ENCODE data around the gene BEX5. TPM values are rescaled to one million over a fixed set of nuclear protein-coding genes. Genes with fewer than 3 reads are reported as not detected.

BEX5 gene
- total RNA-seq (2011; cell fraction: chromatin; rRNA removed; ENCODE audit: low replicate concordance) = not detected in 2 replicates
- not detected in 2 replicates for total RNA-seq (2011; cell fraction: nucleolus; rRNA removed)
- not detected in 2 replicates for total RNA-seq (2011; cell fraction: nucleoplasm; rRNA removed)
- 1.2 and 2.4 TPM in 2 replicates for total RNA-seq (2014; rRNA removed)
- total RNA-seq (2014; rRNA removed; fragmentation: Illumina TruSeq; extraction: Trizol) = 1.4 and 1.5 TPM in 2 replicates
- total RNA-seq (2015; rRNA removed; fragmentation: Illumina TruSeq; extraction: Trizol) = 1.1 and 1.6 TPM in 2 replicates
- total RNA-seq (2021) = 0.81 and 1.3 TPM in 2 replicates
- polyA plus RNA-seq (2011; rRNA removed) = 0.24 and 0.49 TPM in 2 replicates
- polyA plus RNA-seq (2011; cell fraction: cytosol; rRNA removed) = not detected in 2 replicates
- polyA plus RNA-seq (2011; cell fraction: nucleus; rRNA removed) = not detected in 2 replicates
- polyA plus RNA-seq (2012) = 1.6 and 4.5 TPM in 2 replicates
- 1.1 and 1.3 TPM in 2 replicates for polyA plus RNA-seq (2014; fragmentation: Illumina TruSeq; extraction: Trizol)
- 1 to 10 TPM; 3.0 to 3.2 TPM for polyA plus RNA-seq (2014; fragmentation: Nextera tagmentation; extraction: Ambion mirVana)
- polyA plus RNA-seq (2014; rRNA removed) = 2.0 and 3.2 TPM in 2 replicates
- polyA minus RNA-seq (2011; rRNA and poly(A)+ RNA removed) = not detected in 2 replicates
- not detected in 2 replicates for polyA minus RNA-seq (2011; cell fraction: cytosol; rRNA and poly(A)+ RNA removed)
- polyA minus RNA-seq (2011; cell fraction: nucleus; rRNA and poly(A)+ RNA removed) = not detected in 2 replicates
- percentile 47 among the genes with signal in this experiment for Bru-seq, nascent RNA
- BruChase-seq, experiment 1, labeled RNA remaining after a 2-hour chase = percentile 36 among the genes with signal in this experiment
- percentile 48 among the genes with signal in this experiment for BruChase-seq, experiment 2, labeled RNA remaining after a 6-hour chase
- long read RNA-seq, experiment 1, partial matches to known transcripts = 1 of 2 reads
- long read RNA-seq, experiment 1, other reads (novel, unspliced or antisense) = 0 of 2 reads
- long read RNA-seq, experiment 2 = 0 reads
- long read RNA-seq, experiment 3, partial matches to known transcripts = 0 of 1 reads
- long read RNA-seq, experiment 3, other reads (novel, unspliced or antisense) = 0 of 1 reads

DNA sequence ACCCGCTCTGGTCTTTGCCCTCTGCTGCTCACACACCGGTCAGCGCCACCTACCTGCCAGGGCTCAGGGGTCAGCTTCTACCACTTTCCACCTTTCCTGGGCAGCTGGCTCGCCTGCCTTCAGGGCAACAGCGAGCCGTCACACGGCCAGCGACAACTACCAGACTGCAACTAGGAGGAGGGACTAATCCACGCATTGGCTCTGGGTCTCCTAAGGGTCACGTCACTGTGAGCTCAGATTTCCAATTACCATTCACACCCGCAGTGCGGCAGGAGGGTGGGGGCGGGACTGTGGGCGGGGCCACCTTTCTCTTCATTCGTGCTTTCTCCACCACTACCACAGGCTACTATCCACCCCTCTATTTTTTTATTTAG lies at the start of gene BEX5:
Gene BEX5 (minus strand): TSS at position 172 of the 374 bp plus-strand sequence. CDS start 1,712 bp downstream, outside the sequence.
- Histone ChIP-seq H3K27me3 (ENCODE audit: control insufficient read depth in 2 of 2, insufficient read depth in 2 of 2, low read length in 2 of 2) (no peaks in the 10 kb centered on the region), H3K36me3 (ENCODE audit: control insufficient read depth, insufficient read depth, low read length) (no peaks in the 10 kb centered on the region), H3K79me2 (ENCODE audit: control insufficient read depth, insufficient read depth, low read length) (no peaks in the 10 kb centered on the region), H3K9me3 (replicated peaks; ENCODE audit: control insufficient read depth, insufficient read depth, low read depth, low read length) (no peaks in the 10 kb centered on the region), H3K9ac (ENCODE audit: insufficient read depth in 1 of 2, low read depth in 2 of 2, low read length in 2 of 2) (peak within 1 kb of the TSS in 1 of 2 experiments; percentile 78; a peak in 1 of 4 replicates), H3K4me2 (ENCODE audit: insufficient read depth, low read length) (peak within 1 kb of the TSS; percentile 65), H3K9me1 (ENCODE audit: control insufficient read depth, insufficient read depth, low read length) (no peaks in the 10 kb centered on the region), H3K4me3 (peak within 1 kb of the TSS; percentile 38), H3K27ac (ENCODE audit: extremely low read depth, low read depth, low read length) (no peak within 1 kb of the TSS), H2AFZ (ENCODE audit: low read depth, low read length) (peak within 1 kb of the TSS; percentile 59), H3K4me1 (replicated peaks in 1 of 2; ENCODE audit: control insufficient read depth in 2 of 2, insufficient read depth in 2 of 2, low read length in 2 of 2) (no peaks in the 10 kb centered on the region; a peak in 1 of 5 replicates), H4K20me1 (replicated peaks; ENCODE audit: control insufficient read depth, insufficient read depth, low read length) (no peaks in the 10 kb centered on the region)
- ChIA-PET CTCF (ENCODE audit: low intra/inter-chr PET ratio) (no interaction called here), POLR2A (interaction anchor here (0.5 kb wide), 1 partner anchor 29 kb away, joined by 3 read pairs; no protein-coding TSS in a partner anchor)
- ATAC-seq = peak; percentile 100
- intact Hi-C loops (cut with micrococcal nuclease) (no loop called here), in situ Hi-C loops (cut with MboI) (loop anchor here (25.0 kb wide), 1 partner anchor 307 kb away; the partner anchor contains the start of gene TCP11X2)
- no TSS peak for BruUV-seq (replicated peaks)
- no peak for FAIRE-seq
- peak; percentile 18 to 52 (median 29) for DNase-seq (ENCODE audit: extremely low read depth in 1 of 4, low spot score in 3 of 4)
- WGBS (ENCODE audit: insufficient coverage, low coverage, missing lambda C conversion rate) = 4% methylated on average over 8 of the region's 15 CpGs
- TF ChIP-seq SP1 (CRISPR knock-in tag; IDR thresholded peaks at IDR 0.05) = no peak
- no peak for TF ChIP-seq ZNF253 (CRISPR knock-in tag; conservative IDR thresholded peaks at IDR 0.05)
- TF ChIP-seq CREM (IDR thresholded peaks at IDR 0.05; ENCODE audit: low read depth) = peak; percentile 86
- no peak for TF ChIP-seq HLTF (IDR thresholded peaks at IDR 0.05)
- TF ChIP-seq POLR2G (IDR thresholded peaks at IDR 0.05; ENCODE audit: low read depth, low read length) = 0 out of 2 replicates have a peak, but pooled peaks have one; percentile 27
- no peak for TF ChIP-seq GABPB1 (CRISPR knock-in tag; IDR thresholded peaks at IDR 0.05)
- TF ChIP-seq DACH1 (IDR thresholded peaks at IDR 0.05; ENCODE audit: partially characterized antibody) = no peak
- TF ChIP-seq ZBTB7A (IDR thresholded peaks at IDR 0.05; ENCODE audit: borderline replicate concordance, control insufficient read depth, low read depth, low read length) = no peak
- TF ChIP-seq TRIM28 (IDR thresholded peaks at IDR 0.05) = no peak
- TF ChIP-seq MTF1 (CRISPR knock-in tag; IDR thresholded peaks at IDR 0.05; ENCODE audit: borderline replicate concordance) = no peak
- no peak for TF ChIP-seq SIX5 (IDR thresholded peaks at IDR 0.05; ENCODE audit: borderline replicate concordance in 1 of 2, insufficient read depth in 1 of 2, low read depth in 1 of 2, low read length in 2 of 2)
- no peak for TF ChIP-seq FOXA3 (CRISPR knock-in tag; conservative IDR thresholded peaks at IDR 0.05 in 1 of 2, IDR thresholded peaks at IDR 0.05 in 1 of 2)
- no peak for TF ChIP-seq ZNF324 (CRISPR knock-in tag; IDR thresholded peaks at IDR 0.05)
- no peak for TF ChIP-seq SRF (CRISPR knock-in tag; IDR thresholded peaks at IDR 0.05)
- TF ChIP-seq ATF1 (CRISPR knock-in tag; IDR thresholded peaks at IDR 0.05) = no peak
- TF ChIP-seq ATF1 (tag; IDR thresholded peaks at IDR 0.05) = peak; percentile 41; the same call in 1 of the 2 replicates
- TF ChIP-seq PHF21A (IDR thresholded peaks at IDR 0.05; ENCODE audit: borderline replicate concordance, low read depth) = no peak
- TF ChIP-seq, protein P1, sequence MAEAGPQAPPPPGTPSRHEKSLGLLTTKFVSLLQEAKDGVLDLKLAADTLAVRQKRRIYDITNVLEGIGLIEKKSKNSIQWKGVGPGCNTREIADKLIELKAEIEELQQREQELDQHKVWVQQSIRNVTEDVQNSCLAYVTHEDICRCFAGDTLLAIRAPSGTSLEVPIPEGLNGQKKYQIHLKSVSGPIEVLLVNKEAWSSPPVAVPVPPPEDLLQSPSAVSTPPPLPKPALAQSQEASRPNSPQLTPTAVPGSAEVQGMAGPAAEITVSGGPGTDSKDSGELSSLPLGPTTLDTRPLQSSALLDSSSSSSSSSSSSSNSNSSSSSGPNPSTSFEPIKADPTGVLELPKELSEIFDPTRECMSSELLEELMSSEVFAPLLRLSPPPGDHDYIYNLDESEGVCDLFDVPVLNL (CRISPR knock-in tag; IDR thresholded peaks at IDR 0.05; ENCODE audit: low read depth) = no peak
- TF ChIP-seq CREB1 (IDR thresholded peaks at IDR 0.05) = peak; percentile 70; the same call in 1 of the 2 replicates
- peak; percentile 62 for TF ChIP-seq CREB1 (CRISPR knock-in tag; IDR thresholded peaks at IDR 0.05)

Data from K562 (cell line).